Adipocyte (in vitro differentiated cells): ENCODE results near the gene FGF5.
A peak's percentile ranks its signal among the peaks of the same experiment; 100 is the strongest.

Experiments
- DNase-seq: peaks from one replicate; pipeline ENCODE4 v3.0.0-alpha.2; 2015; ENCODE audit warnings: low read depth
- H3K27me3 ChIP-seq: replicated peaks from 2 replicates; pipeline ENCODE4 v1.7.0; 2013; ENCODE audit warnings: mild to moderate bottlenecking, low read length, moderate library complexity; ENCODE audit not compliant: control insufficient read depth, insufficient read depth
- H3K36me3 ChIP-seq: 2 replicates; pipeline ENCODE4 v1.7.0; 2013; ENCODE audit warnings: low read length, mild to moderate bottlenecking, moderate library complexity; ENCODE audit not compliant: control insufficient read depth, insufficient read depth, severe bottlenecking
- H3K4me1 ChIP-seq: 2 replicates; pipeline ENCODE4 v1.7.0; 2013; ENCODE audit warnings: mild to moderate bottlenecking, low read length, moderate library complexity; ENCODE audit not compliant: control insufficient read depth, insufficient read depth
- H3K4me3 ChIP-seq: 2 replicates; pipeline ENCODE4 v1.7.0; 2013; ENCODE audit warnings: mild to moderate bottlenecking, low read length, moderate library complexity
- H3K9ac ChIP-seq: 2 replicates; pipeline ENCODE4 v1.7.0; 2013; ENCODE audit warnings: mild to moderate bottlenecking, low read length, moderate library complexity
- H3K9me3 ChIP-seq: 2 replicates; pipeline ENCODE4 v1.7.0; 2013; ENCODE audit warnings: mild to moderate bottlenecking, low read length, moderate library complexity; ENCODE audit not compliant: control insufficient read depth

Gene FGF5

GRCh38 chr4:80301884-80302283, 35.4 kb downstream of the FGF5 start:
- H3K4me3 ChIP-seq, result no peak overlapping the region
- peaks cover 4% of the 10 kb centered on the region for H3K4me1 ChIP-seq
- no peak overlapping the region for H3K9ac ChIP-seq
- no peaks in the 10 kb centered on the region for H3K9me3 ChIP-seq
- H3K36me3 ChIP-seq, result no peaks in the 10 kb centered on the region
- DNase-seq, result no peak
- no peaks in the 10 kb centered on the region for H3K27me3 ChIP-seq

DNA sequence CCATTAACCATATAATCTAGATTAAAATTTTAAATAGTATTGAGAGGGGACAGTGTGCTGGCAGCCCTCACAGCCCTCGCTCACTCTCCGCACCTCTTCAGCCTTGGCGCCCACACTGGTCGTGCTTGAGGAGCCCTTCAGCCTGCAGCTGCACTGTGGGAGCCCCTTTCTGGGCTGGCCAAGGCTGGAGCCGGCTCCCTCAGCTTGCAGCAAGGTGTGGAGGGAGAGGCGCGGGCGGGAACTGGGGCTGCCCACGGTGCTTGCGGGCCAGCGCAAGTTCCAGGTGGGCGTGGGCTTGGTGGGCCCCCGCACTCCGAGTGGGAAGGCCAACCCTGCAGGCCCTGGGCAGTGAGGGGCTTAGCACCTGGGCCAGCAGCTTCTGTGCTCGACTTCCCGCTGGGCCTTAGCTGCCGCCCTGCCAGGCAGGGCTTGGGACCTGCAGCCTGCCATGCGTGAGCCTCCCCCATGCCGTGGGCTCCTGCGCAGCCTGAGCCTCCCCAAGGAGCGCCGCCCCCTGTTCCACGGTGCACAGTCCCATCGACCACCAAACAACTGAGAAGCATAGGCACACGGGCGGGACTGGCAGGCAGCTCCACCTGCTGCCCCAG, 36.3 kb downstream of the FGF5 start:
- Histone ChIP-seq H3K9me3 (no peaks in the 10 kb centered on the region), H3K4me1 (peaks cover 8% of the 10 kb centered on the region), H3K36me3 (no peaks in the 10 kb centered on the region), H3K9ac (no peak overlapping the region), H3K4me3 (no peak overlapping the region), H3K27me3 (no peaks in the 10 kb centered on the region)
- no peak for DNase-seq

- H3K9ac ChIP-seq, result no peak overlapping the region
- peak; percentile 50 for DNase-seq
- H3K27me3 ChIP-seq, result no peaks in the 10 kb centered on the region
- H3K9me3 ChIP-seq, result no peaks in the 10 kb centered on the region
- H3K4me1 ChIP-seq, result peaks cover 31% of the 10 kb centered on the region
- no peak overlapping the region for H3K4me3 ChIP-seq
- no peaks in the 10 kb centered on the region for H3K36me3 ChIP-seq
Observed at GRCh38 chr4:80305466-80305865, 39.0 kb downstream of the FGF5 start.

DNA sequence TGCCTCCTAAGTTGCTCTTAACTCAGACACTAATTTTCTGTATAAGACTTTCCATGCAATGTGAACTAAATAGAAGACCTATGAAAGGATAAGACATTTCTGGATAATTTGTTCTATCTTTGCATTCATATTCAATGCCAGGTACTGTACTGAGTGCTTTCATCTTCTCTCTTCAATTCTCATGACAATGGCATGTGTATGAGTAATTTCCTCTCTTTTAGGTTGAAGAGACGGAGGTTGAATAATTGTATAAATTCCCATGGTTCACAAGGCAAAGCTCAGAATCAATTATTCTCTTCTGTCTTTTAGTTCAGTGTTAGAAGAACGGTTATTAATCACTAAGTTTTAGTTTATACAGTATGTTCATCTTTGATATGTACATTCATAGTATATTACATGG, 39.8 kb downstream of the FGF5 start:
- Histone ChIP-seq H3K9me3 (no peaks in the 10 kb centered on the region), H3K4me3 (no peak overlapping the region), H3K4me1 (peaks cover 31% of the 10 kb centered on the region), H3K36me3 (no peaks in the 10 kb centered on the region), H3K9ac (no peak overlapping the region), H3K27me3 (no peaks in the 10 kb centered on the region)
- no peak for DNase-seq

DNA sequence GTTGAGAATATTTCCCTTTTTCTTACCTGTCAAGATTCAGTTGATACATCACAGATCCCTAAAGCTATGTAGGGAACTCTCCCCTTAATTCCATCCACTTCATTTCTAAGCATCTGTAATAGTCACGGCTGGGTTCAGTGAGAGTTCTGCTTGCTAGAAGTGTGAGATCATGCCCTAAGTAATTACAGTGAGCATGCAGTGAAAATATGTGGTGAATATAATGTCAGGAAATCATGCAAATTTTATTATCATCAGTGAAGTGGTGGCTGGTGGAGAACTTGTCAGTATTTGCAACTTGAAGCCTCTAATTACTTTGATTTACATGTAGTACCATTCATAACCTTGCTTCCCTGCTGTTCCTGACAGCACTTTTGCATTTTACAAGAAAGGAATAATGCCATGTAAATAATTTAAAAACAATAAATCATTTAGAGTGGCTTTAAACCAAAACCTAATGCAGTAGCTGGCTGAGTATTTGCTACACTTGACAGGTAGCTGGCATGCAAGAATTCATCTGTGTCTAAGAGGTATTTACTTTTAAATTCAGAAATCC, 40.8 kb downstream of the FGF5 start:
- no peaks in the 10 kb centered on the region for H3K36me3 ChIP-seq
- H3K9me3 ChIP-seq, result no peaks in the 10 kb centered on the region
- peaks cover 31% of the 10 kb centered on the region for H3K4me1 ChIP-seq
- peak; percentile 56 for DNase-seq
- H3K4me3 ChIP-seq, result peak overlapping the region; percentile 36
- no peaks in the 10 kb centered on the region for H3K27me3 ChIP-seq
- H3K9ac ChIP-seq, result no peak overlapping the region

DNA sequence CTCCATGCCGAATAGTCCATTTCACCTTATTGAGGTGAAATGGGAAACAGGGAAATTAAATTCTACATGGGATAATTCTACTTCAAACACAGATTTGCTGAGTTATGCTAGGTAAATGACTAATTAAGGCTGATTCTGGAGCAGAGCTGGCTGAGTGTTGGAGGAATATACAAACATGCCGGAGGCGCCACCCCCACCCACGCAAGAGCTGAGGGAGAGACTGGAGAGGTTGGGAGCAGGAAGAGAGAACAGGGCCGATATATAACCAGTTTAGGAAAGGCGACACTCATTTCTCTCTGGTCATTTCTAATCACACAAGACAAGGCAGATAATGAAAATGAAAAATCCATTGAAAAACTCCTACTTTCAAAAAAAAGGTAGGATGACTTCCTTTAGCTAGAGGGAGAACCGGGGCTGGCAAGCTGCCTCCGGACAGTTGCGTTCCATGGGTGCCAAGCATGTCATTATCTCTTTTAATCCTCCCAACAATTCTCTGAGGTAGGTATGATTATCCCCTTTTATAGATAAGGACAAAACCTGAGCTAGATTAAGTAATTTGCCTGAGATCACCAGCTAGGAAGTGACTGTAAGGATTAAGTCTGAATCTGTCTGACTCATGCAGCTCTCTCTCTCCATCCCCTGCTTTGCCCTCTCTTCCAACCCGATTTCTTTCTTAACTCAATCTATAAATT, 41.5 kb downstream of the FGF5 start:
- peak; percentile 62 for DNase-seq
- peak overlapping the region; percentile 36 for H3K4me3 ChIP-seq
- no peak overlapping the region for H3K9ac ChIP-seq
- H3K4me1 ChIP-seq, result peaks cover 31% of the 10 kb centered on the region
- no peaks in the 10 kb centered on the region for H3K9me3 ChIP-seq
- no peaks in the 10 kb centered on the region for H3K36me3 ChIP-seq
- H3K27me3 ChIP-seq, result no peaks in the 10 kb centered on the region

- Histone ChIP-seq H3K4me1 (peaks cover 31% of the 10 kb centered on the region), H3K9ac (peak overlapping the region; percentile 69), H3K36me3 (no peaks in the 10 kb centered on the region), H3K9me3 (no peaks in the 10 kb centered on the region), H3K27me3 (no peaks in the 10 kb centered on the region), H3K4me3 (no peak overlapping the region)
- no peak for DNase-seq
Observed at GRCh38 chr4:80308466-80308822, 42.0 kb downstream of the FGF5 start.

- H3K9me3 ChIP-seq, result no peaks in the 10 kb centered on the region
- peak overlapping the region; percentile 69 for H3K9ac ChIP-seq
- peak; percentile 85 for DNase-seq
- no peaks in the 10 kb centered on the region for H3K27me3 ChIP-seq
- peaks cover 31% of the 10 kb centered on the region for H3K4me1 ChIP-seq
- no peaks in the 10 kb centered on the region for H3K36me3 ChIP-seq
- H3K4me3 ChIP-seq, result peak overlapping the region; percentile 75
Observed at GRCh38 chr4:80309294-80310004, 43.0 kb downstream of the FGF5 start.

GRCh38 chr4:80311130-80311529, 44.7 kb downstream of the FGF5 start:
- Histone ChIP-seq H3K36me3 (no peaks in the 10 kb centered on the region), H3K9me3 (no peaks in the 10 kb centered on the region), H3K9ac (no peak overlapping the region), H3K27me3 (no peaks in the 10 kb centered on the region), H3K4me1 (peaks cover 28% of the 10 kb centered on the region), H3K4me3 (no peak overlapping the region)
- DNase-seq, result no peak

DNA sequence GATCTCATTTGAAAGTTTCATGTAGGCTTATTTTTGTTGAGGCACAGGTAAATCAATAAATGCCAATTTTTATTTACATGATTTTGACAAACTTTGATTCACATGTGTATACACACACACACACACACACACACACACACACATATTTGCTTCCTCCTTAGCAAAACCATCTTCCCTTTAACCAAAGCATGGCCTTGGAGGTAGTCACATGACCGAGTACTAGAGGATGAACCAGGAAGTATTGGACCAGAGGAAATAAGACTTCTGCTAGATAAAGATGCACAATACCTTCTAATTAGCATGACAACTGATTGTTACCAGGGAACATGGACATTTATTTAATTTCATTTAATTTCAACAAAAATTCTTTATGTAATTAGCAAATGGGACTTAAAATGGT, 45.7 kb downstream of the FGF5 start:
- no peak for DNase-seq
- Histone ChIP-seq H3K9me3 (no peaks in the 10 kb centered on the region), H3K27me3 (no peaks in the 10 kb centered on the region), H3K4me1 (peaks cover 28% of the 10 kb centered on the region), H3K36me3 (no peaks in the 10 kb centered on the region), H3K9ac (no peak overlapping the region), H3K4me3 (no peak overlapping the region)

GRCh38 chr4:80313627-80314026, 47.2 kb downstream of the FGF5 start:
- Histone ChIP-seq H3K36me3 (no peaks in the 10 kb centered on the region), H3K4me3 (no peak overlapping the region), H3K27me3 (no peaks in the 10 kb centered on the region), H3K4me1 (peaks cover 15% of the 10 kb centered on the region), H3K9me3 (no peaks in the 10 kb centered on the region), H3K9ac (no peak overlapping the region)
- no peak for DNase-seq
